GM19025 (cell line): Measurements from ENCODE around the gene ORC5.
"Not testable (repeated sequence)": the region's sequence is repeated elsewhere in the genome, so short reads cannot be mapped to it uniquely, and the experiment has no call there.

Source experiments
- ATAC-seq: cut with Tn5 transposase; IDR thresholded peaks from one replicate; pipeline ENCODE4 v1.9.1; 2021; ENCODE audit warnings: mild to moderate bottlenecking, low read depth, moderate library complexity; ENCODE audit not compliant: unreplicated experiment

The ORC5 gene

DNA sequence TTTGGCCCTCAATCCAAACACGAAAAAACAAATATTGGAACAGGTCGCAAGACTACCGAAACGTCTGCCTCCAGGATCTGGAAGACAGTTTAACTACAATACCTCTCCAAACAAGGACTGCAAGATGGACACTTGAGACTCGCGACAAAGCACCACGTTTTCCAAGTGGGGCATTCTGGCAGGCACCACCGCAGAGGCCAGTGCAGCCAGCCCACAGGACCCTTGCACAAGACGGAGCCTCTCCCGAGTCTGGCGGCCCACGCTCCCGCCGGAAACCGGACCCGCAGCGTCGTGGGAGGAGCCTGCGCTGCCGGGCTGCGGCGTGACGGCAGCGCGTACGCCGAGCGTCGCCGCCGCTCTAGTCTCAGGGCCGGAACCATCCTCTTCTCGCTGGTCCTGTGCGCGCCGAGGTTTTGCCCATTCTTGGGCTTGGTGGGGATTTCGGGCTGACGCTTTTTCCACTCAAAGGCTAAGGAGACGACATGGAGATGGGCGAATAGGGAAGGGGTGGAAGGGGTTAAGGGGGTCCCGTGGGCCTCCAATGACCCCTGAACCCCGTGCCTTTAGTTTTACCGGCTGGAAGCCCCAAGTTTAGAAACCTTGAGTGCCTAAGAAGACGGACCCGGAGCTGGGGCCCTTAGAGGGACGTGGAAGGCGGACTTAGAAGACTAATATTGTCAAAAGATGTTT, at the start of gene ORC5:
ORC5 (minus strand) TSS at position 283 of the 690 bp plus-strand sequence; CDS start at position 174, 109 bp downstream.
- peak; percentile 100 for ATAC-seq

DNA sequence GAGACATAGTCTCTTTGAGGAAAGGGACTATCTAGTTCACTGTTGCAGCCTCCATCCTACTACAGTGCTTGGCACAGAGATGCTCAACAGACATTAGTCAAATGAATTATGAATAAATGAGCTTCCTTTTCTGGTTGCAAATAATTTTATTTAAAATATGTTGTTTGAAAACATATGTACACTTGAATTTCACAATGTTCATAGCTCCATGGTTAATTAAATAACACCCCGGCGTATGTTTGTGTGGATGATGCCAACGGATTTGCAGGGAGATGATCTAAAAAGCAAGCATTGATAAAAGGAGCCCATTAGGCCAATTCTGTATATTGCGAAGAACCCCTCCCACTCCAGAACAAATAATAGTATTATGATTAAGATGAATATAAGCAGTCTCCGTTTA, 47.8 kb upstream of the ORC5 start:
- ATAC-seq = no peak

DNA sequence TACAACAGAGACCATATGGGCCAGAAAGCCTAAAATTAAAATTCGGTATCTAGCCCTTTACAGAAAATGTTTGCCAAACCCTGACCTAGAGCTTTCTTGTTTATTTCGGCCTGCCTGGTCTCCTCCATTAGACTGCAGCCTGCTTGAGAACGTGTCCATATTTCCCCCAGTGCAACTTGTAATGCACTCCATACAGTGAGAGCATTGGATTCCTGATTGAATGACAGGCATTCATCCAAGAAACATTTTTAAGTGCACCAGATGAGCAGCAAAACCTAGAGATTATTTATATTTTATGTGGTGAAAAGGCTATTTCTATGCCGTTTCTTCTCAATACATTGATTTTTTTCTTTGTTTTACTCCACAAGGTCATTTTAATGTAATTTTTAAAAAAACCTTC, 47.4 kb upstream of the ORC5 start:
- no peak for ATAC-seq

DNA sequence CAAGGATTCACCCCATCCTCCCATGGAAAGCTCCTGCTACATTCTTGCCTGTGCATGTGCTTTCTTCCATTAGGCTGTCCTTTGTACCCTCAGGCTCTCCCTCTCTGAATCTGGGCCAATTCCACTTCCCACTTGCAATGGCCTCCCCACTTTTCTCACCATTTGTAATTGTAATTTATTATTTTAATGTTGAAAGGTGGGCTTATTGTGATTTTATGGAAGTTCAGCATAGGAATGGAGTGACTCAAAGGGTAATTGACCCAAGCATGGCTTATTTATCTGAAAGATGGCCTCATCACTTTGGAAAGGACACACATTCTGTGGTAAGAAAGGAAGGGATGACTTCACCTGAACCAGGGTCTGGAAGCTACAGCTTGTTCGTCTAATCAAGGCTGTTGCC, 46.9 kb upstream of the ORC5 start:
- ATAC-seq = no peak

DNA sequence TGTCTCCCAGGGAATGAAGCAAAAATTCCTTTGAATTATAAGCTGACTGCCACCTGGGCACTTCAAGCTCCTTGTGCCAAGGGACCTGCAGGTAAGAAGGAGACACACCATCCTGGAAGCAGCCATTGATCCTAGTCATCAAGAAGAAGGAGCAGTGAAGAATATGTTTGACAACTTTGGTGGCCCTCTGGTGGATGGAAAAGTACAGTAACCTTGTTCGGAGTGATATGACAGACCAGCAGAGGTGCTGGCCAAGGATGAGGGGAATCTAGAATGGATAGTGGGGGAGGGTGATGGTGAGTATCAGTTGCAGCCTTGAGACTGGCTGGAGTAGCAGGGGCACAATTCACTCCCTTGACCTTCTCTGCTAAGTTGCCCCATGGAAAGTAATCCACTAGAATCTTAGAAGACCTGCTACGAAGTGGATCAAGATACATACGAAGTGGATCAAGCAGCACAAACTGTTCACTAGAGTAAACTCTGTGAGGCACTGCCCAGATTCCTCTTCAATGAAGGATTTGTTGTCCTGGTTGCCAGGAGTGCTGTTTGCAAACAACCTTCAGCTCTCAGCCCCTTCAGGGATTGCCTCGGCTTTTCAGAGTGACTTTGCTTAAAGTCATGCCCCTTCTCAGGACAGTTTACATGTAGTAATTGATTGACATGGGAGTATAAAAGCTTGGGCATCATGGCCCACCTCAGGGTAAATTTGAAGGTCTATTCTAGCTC, 44.8 kb upstream of the ORC5 start:
- ATAC-seq = no peak

DNA sequence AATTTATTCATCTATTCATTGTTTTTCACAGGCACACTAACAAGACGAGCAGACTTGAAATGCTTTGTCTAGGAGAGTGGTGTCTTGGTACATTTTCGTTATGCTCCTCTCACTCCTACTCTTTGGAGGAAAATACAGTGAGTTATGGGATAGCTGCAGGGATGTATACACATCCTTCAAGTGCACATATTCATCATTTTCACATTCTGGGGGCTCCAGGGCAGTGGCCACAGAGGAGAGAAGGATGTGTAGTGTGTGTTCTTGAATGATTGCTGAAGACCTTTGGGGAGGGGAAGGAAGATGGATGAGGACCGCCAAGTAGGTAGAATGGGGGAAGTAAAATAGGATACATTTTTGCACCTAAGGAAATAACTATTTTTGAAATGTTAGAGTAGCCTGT, 34.8 kb upstream of the ORC5 start:
- ATAC-seq = no peak

DNA sequence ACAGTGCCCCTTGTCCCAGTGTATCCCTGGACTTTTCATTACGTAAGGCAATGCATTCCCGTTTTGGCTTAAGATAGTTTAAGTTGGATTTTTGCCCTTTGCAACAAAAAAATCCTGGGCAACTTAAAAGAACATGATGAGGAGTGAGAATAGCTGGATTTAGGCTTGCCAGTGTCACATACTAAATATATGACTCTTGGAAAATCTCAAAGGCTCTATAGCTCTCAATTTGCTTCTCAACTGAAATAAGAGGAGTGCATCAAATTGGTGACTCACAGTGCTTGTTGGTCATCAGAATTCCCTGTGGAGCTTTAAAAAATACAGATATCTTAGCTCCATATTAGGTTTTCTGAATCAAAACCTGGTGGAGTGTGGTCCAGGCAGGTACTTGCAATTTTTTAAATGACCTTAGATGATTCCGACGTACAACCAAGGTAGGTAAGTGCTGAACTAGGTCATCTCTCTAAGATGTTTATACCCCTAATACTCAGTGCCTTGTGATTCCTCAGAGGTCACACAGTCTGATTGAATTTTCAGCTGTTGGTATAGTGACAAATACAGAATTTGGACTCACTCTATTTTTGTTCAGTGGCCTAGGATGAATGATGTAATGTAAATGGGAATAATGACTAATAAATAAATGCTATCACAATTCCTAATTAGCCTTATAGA, 33.9 kb upstream of the ORC5 start:
- ATAC-seq = no peak

DNA sequence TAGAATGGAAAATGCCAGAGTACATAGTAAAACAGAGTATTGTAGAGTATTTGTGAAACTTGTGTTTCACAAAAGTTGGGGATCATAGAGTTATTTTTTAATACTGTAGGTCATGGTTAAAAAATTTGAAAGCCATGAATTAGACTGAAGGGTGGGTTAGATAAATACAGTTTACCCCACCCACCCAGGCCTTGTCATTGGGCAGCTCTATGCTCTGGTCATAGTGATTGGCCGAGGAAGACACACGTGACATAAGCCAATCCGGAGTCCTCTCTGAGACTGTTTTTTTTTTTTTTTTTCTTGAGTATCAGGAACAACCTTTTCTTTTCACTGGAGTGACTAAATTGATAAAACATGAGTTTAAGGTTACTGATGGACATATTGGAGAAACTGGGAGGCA, 33.3 kb upstream of the ORC5 start:
- no peak for ATAC-seq

DNA sequence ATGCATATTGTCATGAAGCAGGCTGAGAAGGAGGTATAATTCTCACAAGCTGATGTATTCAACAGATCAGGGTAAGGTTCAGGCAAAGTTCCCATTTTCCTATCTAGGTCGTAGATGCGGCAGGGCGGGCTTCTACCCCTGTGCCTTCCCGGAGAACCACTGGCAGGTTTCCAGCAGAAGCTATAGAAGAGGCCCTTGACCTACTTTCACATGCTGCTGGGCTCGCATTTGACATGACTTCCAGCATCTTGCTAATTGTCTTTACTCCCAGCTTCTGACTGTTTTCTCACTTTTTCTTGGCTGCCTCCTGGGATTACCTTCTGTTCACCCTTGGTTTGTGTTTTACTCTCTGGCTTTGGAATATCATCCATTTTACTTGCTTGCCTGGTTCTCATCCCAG, 32.6 kb upstream of the ORC5 start:
- ATAC-seq = no peak

DNA sequence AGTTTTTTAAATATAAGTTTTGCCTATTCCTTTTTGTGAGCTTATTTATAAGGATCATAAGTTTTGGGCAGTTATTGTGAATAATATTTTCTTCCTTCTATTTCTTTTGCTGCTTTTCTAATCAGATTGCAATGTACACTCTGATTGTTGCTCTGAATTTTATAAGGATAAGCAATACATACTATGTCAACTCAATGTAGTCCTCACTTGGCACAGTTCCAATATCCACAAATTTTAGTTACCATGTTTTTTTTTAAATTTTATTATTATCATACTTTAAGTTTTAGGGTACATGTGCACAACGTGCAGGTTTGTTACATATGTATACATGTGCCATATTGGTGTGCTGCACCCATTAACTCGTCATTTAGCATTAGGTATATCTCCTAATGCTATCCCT, 27.2 kb upstream of the ORC5 start:
- not testable (repeated sequence) for ATAC-seq

DNA sequence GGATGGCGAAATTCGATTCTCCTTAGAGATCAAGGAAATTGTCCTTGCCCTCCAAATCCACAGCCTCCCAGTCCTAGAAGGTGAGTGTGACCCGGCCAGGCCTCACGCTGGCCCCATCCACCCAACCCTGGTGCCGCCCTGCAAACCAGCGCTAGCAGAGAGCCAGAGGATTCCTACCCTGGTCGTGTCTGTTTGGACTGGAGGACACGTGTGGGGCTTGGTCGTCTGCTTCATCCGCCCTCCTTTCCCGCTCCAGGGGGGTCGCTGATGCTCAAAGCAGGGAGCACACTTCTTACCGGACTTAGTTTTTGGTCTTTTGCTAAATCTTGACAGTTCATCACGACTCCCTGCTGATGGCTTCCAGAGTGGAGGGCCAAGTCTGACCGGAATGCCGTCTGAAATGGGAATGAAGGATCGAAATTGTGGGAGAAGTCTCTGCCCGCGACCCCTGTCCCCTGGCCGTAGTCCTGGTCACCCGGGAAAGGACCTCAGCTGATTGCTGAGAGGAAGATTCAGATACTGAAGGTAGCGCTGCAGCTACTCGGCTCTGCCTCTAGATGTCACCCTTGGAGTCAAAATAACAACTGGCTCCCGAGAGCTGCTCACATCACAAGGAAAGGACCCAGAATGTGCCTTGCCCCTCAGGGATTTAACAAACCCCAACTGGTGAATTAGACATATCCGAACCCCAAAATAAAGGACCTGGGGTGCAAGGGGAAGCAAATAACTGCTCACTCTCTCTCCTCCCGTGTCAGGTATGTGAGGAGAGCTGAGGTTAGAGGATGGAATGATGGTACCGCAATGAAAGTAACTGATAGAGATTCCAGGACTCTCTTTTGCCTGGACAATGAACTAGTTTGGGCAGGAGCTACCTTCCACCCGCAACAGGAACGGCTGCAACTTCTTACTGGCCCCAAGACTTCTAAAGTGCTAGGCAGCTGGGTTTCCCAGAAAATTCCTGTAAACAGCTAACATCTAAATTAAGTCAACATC, 23.5 kb upstream of the ORC5 start:
- ATAC-seq = peak; percentile 79

DNA sequence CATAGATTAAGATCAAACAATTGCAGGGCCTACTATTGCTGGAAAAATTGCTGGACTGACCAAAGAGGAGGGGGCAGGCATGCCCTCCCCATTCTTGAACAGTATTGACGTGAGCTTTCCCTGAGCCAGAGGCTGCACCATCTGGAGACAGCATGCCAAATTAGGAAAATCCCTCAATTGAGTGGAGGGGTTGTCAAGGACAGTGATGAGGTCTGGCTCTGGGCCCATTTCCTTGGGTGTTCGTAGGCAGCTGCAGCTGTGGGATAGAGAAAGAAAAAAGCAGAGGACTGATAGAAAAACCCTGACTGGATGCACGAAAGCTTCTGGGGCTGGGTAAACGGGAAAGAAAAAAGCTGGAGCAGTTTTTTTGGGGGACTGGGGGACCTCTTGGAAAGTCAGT, 22.8 kb upstream of the ORC5 start:
- ATAC-seq = no peak

DNA sequence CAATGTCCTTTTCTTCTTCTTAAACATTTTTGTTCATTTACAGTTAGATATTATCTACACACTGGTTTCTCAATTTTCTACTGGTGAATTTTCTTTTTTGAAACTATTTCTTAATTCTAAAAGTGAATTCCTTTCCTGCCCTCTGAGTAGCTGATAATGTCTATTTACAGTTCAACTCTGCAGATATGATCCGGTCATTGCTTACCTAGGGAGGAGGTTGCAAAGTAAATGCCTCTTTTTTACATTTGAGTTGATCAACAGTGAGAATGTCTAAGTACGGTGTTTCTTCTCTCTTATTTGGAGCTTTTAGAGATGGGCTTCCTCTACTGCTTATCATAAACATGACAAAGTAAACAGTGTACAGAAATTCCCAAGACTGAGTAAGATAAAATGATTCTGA, 20.6 kb upstream of the ORC5 start:
- no peak for ATAC-seq

DNA sequence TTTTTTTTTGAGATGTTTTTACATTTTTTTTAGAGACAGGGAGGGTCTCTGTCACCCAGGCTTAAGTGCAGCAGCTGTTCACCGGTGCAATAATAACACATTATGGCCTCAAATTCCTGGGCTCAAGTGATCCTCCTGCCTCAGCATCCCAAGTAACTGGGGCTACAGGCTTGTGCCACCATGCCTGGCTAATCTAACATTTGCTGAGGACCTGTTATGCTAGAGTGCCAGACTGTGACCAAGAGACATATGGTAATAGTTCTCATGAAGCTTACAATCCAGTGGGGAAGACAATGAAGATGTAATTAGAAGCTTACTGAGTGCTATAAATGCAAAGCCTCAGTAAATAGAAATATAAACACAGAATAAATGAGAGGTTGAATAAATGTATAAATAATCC, 17.6 kb upstream of the ORC5 start:
- no peak for ATAC-seq

DNA sequence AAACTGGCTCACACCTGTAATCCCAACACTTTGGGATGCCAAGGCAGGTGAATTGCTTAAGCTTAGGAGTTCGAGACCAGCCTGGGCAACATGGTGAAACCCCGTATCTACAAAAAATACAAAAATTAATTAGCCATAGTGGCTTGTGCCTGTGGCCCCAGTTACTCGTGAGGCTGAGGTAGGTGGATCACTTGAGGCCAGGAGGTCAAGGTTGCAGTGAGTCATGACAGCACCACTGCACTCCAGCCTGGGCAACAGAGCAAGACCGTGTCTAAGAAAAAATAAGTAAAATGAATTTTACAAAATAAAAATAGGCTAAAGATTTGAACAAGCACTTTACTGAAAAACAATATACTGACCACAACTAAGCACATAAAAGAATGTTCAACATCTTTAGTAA, 9.8 kb upstream of the ORC5 start:
- ATAC-seq = no peak

DNA sequence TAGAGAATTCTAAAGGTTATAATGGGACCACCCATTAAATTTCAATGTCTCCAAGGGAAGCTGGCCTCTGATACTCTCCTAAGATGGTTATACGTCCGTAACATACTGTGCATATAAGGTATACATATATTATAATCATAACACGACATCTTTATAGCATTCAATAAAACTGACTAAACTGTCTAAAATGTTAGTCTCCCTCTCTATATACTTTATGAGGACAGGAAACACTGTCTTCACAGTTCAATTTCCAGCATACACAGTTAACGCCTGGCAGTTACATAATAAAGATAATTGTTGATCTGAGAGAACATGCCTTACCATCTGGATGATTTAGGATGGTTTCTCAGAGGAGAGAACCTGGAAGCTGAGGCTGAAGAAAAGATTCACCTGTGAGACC, 1.2 kb upstream of the ORC5 start:
- ATAC-seq = no peak

DNA sequence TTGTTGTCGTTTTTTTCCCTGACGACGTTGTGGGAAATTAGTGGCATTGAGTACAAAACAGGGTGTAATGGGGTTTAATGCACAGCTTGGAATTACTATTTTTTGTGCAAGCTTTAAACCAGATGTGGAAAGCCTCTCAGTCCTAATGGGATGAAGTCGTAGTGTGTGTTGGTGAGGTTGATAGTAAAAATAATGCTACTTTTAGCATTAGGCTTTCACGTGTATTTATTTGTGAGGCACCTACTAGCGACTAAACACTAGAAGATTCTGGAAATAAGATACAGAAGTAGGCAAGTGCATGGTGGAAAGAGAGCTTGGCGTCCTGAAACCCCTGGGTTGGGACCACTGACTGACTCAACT, 588 bp upstream of the ORC5 start:
- no peak for ATAC-seq

DNA sequence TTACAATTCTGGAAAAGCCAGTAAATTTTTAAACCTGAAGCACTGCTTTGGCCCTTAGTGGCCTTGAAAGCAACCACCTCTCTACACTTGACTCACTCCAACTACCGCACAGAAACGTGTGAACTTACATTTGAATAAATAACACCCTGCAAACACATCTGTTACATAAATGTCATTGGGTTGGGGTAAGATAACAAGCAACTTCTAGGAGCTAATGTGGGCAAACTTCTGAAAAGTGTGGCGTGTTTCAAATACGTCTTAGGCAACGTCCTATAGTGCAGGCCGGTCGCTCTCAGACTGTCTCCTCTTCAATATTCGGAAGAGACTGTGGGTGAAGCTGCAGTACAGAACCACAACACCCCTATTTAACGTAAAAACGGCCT, 474 bp downstream of the ORC5 start:
- peak; percentile 17 for ATAC-seq

DNA sequence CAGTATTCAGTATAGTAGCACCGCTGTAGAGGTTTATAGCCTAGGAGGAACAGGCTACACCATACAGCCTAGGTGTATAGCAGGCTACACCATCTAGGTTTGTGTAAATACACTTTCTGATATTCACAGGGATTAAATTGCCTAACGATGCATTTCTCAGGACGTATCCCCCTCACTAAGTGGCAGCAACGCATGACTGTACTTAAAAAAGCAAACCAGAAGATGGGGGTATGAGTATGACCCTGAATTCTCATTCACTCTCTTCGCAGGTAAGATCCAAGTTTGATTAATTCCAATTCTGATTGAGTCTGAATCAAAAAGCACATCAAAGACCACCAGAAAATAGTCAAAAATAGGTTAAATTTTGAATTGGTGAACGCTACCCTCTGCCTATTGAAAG, 972 bp downstream of the ORC5 start:
- no peak for ATAC-seq

DNA sequence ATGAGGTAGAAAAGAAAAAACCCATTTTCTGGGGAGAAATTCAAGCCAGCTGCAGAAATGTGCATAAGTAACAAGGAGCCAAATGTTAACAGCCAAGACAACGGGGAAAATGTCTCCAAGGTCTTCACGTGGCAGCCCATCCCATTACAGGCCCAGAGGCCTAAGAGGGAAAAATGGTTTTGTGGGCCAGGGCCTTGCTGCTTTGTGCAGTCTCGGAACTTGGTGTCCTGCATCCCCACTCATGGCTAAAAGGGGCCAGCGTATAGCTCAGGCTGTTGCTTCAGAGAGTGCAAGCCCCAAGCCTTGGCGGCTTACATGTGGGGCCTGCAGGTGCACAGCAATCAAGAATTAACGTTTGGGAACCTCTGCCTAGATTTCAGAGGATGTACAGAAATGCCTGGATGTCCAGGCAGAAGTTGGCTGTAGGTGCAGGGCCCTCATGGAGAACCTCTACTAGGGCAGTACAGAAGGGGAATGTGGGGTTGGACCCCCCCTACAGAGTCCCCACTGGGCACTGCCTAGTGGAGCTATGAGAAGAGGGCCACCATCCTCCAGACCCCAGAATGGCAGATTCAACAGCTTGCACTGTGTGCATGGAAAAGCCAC, 9.0 kb downstream of the ORC5 start:
- ATAC-seq = no peak
